Measurements from ENCODE around the gene CFAP46.
"Not testable (repeated sequence)": the region's sequence is repeated elsewhere in the genome, so short reads cannot be mapped to it uniquely, and the experiment has no call there.

The CFAP46 gene

DNA sequence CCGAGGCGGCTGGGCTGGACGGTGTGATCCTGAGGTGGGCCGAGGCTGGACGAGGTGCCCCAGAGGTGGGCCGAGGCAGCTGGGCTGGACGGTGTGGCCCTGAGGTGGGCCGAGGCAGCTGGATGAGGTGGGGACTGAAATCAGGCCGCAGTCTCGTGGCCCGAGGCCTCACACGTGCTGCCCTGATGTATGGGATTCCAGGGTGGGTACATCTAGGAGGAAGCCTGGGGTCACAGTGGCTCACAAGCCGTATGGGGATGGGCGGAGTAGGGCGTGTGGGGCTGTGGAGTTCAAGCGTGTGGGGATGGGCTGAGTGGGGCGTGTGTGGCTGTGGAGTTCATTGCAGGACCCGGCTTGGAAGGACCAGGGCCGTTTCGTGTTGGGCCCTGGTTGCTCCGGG, 144.0 kb downstream of the CFAP46 start:
- in situ Hi-C loops (cut with HindIII; ENCODE audit: low pct_ligation_motif_present, low pct_unique_long_range_greater_than_20kb, low sequenced_read_pairs): no loop called here
- DNase-seq: no peak

DNA sequence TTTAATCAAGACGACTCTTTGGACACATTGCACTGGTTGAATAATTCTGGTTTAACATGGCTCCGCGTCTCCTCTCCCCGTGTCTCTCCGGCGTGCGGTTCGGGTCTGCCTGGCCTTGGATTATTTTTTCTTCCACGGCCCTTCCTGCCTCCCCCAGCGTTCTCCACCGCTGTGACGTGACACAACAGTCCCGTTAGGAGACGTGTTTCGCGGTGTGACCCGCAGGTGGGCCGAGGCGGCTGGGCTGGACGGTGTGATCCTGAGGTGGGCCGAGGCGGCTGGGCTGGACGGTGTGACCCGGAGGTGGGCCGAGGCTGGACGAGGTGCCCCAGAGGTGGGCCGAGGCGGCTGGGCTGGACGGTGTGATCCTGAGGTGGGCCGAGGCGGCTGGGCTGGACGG, 144.4 kb downstream of the CFAP46 start:
- DNase-seq; in situ Hi-C loops (cut with HindIII; ENCODE audit: low pct_ligation_motif_present, low pct_unique_long_range_greater_than_20kb, low sequenced_read_pairs): not testable (repeated sequence)

DNA sequence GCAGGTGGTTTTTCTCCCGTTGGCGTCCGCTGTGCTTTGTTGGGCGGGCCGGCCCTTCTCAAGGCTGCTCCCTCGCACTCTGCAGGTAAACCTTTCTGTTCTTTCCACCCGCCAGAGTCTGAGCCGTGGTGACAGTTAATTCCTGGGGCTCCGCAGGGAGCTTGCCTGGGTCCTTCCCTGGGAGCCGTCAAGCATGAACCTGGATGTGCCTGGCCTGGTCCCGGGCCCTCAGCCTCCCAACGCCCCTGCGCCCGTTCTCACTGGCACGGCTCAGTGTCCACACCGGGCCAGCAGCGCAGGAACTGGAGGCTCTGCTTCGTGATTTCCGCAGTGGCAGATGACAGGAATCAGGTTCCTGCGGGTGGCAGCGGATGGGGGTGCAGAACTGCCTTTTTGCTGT, 145.5 kb downstream of the CFAP46 start:
- no peak for DNase-seq
- in situ Hi-C loops (cut with HindIII; ENCODE audit: low pct_ligation_motif_present, low pct_unique_long_range_greater_than_20kb, low sequenced_read_pairs): no loop called here

DNA sequence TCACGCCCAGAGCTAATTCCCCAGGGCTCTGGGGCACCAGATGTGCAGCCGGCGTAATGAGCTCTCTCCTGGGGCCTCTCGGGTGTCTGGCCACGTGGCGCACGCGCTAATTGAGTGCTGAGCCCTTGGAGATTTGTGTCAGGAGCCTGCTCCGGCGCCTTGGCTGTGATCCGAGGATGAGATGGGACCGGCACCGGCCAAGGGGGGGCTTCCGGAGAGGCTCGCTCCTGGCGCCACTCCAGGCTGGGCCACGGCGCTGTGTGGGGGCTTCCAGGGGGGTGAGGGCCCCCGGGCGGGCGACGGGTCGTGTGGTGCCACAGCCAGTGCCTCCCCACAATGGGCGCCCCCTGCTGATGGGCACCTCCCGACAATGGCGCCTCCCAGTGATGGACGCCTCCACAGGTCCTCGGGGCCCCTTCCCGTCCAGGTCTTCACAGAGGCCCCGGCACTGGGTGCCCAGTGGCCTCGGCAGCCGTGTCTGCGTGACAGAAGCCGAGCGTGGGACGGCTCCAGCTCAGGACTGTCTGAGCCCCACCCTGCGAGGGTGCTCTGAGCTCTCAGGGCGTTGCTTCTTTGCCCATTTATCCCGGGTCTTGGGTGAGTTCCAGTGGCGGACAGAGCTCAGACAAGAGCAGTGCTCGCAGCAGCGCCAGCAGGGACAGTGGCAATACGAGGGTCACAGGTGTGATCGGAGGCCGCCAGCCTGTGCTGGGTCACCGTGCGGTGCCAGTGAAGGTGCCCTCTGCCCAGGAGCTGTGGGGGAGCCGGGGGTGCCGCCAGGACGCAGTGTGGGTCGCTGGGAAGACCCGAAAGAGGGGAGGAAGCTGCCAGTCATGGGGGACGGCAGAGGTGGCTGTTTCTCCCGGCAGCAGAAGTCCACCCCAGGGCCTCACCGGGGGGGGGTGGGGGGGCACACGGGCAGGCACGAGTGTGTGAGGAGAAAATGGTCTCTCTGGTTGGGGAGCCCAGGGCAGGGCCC, 148.2 kb downstream of the CFAP46 start:
- DNase-seq: no peak
- in situ Hi-C loops (cut with HindIII; ENCODE audit: low pct_ligation_motif_present, low pct_unique_long_range_greater_than_20kb, low sequenced_read_pairs): no loop called here

DNA sequence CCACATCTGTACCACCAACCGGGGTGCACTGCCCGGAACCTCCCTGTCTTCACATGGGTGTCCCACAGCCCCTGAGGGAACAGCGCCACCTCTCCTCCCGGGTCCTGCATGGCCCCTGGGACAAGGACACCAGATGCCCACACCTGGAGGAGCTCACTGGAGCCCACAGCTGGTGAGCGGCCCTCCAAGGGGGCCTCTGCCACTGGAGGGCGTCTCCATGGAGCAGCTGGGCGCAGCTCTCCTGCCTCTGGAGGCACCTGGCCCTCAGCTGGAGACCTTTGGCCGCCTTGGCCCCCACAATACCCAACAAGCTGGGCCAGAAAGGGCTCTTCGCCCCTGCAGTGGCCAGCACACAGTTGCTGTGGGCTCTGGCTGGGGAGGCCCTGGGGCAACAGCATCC, 149.2 kb downstream of the CFAP46 start:
- in situ Hi-C loops (cut with HindIII; ENCODE audit: low pct_ligation_motif_present, low pct_unique_long_range_greater_than_20kb, low sequenced_read_pairs): no loop called here
- no peak for DNase-seq

DNA sequence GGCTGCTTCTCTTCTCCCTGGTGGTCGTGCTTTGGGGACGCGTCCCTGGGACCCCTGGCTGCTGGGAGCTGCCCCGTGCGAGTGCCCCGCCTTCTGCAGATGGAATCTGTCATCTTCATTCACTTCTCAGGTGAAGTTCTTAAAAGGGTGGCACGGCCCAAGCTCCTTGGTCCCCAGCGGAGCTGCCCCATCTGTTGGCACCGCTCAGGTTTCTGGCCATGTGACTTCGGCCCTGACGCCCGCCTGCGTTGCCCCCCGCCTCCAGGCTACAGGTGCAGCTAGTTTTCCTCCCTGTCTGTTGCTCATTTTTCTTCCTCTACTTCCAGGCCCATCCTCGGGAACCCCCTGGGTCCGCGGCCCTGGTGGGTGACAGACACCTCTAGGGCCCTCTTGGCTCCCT, 149.6 kb downstream of the CFAP46 start:
- DNase-seq: no peak
- in situ Hi-C loops (cut with HindIII; ENCODE audit: low pct_ligation_motif_present, low pct_unique_long_range_greater_than_20kb, low sequenced_read_pairs): no loop called here

DNA sequence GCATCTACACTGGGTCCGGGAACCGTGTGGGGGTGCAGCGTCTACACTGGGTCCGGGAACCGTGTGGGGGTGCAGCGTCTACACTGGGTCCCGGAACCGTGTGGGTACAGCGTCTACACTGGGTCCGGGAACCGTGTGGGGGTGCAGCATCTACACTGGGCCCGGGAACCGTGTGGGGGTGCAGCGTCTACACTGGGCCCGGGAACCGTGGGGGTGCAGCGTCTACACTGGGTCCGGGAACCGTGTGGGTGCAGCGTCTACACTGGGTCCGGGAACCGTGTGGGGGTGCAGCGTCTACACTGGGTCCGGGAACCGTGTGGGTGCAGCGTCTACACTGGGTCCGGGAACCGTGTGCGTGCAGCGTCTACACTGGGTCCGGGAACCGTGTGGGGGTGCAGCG, 150.3 kb downstream of the CFAP46 start:
- DNase-seq: not testable (repeated sequence)

DNA sequence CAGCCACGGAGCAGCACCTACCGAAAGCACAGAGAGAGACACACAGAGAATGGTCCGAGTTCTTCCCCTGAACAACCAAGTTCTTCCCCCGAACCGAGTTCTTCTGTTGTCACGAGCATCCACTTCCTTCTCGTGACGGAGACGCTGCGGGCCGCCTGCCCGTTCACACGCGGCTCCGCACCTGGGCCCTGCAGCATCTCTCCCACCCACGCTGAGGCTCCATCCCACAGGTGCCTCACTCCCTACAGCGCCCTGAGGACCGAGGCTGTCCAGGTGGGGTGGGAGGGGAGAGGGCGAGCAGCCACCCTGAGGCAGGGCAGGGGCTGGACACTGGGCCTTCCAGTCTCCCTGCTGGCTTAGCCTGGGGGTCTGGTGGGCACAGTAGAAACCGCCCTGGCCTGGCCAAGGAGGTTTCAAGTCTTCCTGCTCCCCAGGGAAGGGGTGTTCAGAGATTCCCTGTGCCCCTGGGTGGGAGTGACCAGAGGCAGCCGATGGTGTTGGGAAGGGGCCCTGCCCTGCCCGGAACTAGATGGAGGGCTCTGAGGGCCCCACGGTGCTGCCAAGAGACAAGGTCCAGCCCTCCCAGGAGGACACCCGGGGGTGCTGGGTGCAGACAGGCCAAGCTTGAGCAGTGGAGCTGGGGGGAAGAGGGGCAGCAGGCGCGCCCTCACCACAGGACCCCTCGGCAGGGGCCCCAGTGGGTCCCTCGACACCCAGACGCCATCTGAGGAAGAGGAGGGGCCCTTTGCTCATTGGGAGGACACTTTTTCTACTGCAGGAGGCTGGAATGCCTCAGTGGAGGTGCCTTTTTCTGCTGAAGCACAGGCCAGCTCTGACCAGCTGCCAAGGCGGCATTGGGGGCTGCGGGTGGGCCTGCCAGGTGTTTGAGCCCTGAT, 151.2 kb downstream of the CFAP46 start:
- in situ Hi-C loops (cut with HindIII; ENCODE audit: low pct_ligation_motif_present, low pct_unique_long_range_greater_than_20kb, low sequenced_read_pairs): no loop called here
- DNase-seq: no peak

More for the DNA sequence above, 150.3 kb downstream of the CFAP46 start:
- in situ Hi-C loops (cut with HindIII; ENCODE audit: low pct_ligation_motif_present, low pct_unique_long_range_greater_than_20kb, low sequenced_read_pairs): not testable (repeated sequence)

DNA sequence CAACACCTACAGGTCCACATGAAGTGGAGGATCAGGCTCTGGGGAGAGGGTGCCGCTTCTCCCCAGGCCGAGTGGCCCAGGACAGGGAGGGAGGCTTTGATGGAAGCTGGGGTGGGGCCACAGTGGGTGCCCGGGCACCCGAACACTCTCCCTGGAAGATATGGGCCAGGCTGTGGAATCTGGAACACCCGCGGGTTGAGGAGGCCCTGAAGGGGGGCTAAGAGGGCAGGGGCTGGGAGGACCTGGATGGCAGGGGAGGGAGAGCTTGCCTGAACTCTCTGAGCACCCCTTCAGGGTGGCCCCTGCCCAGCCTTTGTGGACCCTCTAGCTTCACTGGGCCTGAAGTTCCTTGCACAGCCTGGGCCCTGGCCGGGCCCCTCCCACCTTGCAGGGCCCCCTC, 151.9 kb downstream of the CFAP46 start:
- in situ Hi-C loops (cut with HindIII; ENCODE audit: low pct_ligation_motif_present, low pct_unique_long_range_greater_than_20kb, low sequenced_read_pairs): no loop called here
- DNase-seq: no peak

DNA sequence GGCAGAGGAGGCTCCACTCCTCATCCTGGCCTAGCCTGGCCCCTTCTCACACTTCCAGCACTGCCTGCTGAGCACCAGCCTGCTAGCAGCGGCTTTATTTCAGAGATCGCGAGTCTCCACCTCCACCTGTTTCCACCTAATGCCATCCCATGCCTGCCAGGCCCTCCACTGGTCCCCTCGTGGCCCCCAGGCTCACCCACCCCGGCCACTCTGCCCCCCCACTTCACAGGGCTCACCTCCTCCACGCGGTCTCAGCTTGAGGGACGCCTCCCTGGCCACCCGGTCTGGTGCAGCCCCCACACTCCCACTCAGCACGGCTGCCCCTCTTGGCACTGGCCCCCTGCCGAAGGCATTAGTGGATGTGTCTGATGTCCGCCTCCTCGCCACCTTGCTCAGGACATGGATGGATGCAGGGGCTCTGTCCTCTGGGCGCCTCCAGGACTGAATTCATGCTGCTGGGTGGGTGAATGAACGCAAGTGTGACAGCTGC, 152.7 kb downstream of the CFAP46 start:
- in situ Hi-C loops (cut with HindIII; ENCODE audit: low pct_ligation_motif_present, low pct_unique_long_range_greater_than_20kb, low sequenced_read_pairs): no loop called here
- DNase-seq: no peak

DNA sequence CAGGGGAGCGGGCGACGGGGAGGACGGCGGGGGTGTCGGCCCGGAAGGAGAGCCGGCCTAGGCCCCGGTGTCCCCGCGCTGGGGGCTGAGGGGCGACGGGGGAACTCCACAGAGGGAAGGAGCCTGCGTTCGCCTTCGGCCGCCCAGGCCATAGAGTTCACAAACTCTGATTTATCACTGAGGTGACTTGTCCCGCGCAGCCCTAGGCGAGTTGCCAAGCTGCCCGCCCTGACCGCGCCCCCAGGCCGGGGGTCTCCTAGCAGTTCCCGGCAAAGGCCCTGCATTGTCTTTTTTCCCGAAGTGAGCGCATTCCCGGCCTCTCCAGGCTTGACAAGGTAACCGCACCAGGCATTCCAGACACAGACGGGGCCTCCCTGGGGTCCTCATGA, 153.5 kb downstream of the CFAP46 start:
- DNase-seq: no peak
- in situ Hi-C loops (cut with HindIII; ENCODE audit: low pct_ligation_motif_present, low pct_unique_long_range_greater_than_20kb, low sequenced_read_pairs): no loop called here

DNA sequence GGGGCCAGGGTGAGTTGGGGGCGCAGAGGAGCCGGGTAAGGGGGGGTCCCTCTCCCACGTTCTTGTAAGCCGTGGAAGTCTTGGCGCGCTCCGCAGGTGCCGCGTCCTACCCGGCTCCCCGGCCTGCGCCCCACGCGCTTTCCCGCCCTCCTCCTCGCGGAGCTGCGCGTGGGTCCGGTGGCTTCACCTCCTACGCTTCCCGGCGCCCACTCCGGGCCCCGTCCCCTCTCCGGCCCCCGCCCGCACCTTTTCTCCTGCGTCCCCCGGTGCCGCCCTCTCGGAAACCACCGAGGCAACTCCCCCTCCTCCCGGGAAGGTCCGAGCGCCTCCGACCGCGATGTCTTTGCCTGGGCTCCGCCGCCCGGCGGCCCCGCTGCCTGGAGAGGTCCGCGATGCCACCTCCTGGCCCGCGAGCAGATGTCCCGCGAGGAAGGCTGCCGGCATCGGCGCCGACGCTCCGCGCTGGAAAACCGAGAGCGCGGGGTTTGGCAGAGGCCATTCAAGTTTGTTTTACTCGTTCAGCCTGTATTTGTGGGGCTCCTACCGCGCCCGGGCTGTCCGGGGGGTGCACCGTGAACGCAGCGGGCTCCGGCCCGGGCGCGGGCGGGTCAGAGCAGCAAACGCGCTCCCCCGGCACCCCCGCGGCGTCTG, 154.1 kb downstream of the CFAP46 start:
- no peak for DNase-seq
- in situ Hi-C loops (cut with HindIII; ENCODE audit: low pct_ligation_motif_present, low pct_unique_long_range_greater_than_20kb, low sequenced_read_pairs): no loop called here

DNA sequence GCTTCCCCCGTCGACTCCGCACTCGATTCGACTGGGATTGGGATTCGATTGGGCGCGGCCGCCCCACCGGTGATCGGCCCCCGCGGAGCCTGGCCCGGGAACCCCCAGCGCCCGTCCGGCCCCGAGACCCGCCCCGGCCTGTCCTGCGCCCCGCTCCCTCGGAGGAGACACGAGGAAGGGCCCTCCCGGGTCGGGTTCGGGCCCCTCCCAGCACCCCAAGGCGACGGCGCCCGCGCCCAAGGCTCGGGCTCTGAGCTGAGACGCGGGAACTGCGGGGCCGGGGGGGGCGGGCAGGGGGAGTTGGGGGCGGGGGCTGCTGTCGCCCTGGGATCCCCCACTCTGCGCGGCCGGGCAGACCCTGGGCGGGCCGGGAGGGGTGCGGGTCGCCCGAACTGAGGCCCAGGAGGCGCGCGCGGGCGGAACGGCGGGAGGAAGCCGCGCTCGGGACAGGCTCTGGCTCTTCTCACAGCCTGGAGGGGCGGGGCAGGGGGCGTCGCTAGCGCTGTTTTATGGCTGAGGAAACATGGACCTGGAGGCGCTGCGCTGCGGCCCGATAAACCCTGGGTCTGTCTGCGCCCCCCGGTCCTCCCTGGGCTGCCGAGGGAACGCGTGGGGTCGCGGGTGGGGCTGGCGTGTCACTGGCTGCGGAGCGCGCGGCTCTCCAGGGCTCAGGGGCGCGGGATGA, 154.7 kb downstream of the CFAP46 start:
- no peak for DNase-seq
- in situ Hi-C loops (cut with HindIII; ENCODE audit: low pct_ligation_motif_present, low pct_unique_long_range_greater_than_20kb, low sequenced_read_pairs): no loop called here

DNA sequence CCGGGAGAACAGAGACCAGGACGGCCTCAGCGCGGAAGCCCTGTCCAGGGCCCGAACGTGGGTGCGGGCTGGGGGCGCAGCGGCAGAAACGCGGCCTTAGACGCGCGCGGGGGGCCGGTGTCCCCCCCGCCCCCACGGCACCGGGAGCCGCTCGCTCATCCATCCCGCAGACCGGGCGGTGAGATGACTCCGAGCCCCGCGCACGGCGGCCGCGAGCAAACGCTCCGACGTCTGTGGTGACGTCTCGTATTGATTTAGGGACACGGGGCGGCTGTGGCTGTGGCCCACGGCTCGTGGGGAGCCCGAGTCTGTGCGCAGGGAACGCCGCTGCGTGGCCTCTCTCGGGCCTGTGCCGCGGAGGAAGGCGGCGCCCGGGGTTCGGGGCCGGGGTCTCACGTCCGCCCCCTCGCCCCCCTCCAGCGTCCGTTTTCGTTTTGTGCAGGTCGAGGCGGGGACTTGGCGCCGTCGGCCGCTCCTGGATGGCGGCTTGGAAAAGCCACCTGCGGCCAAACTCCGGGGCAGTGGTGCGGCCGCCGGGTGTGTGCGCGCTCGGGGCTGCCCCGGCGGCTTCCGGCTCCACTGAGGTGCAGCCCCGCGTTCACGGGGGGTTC, 155.4 kb downstream of the CFAP46 start:
- in situ Hi-C loops (cut with HindIII; ENCODE audit: low pct_ligation_motif_present, low pct_unique_long_range_greater_than_20kb, low sequenced_read_pairs): no loop called here
- DNase-seq: no peak

DNA sequence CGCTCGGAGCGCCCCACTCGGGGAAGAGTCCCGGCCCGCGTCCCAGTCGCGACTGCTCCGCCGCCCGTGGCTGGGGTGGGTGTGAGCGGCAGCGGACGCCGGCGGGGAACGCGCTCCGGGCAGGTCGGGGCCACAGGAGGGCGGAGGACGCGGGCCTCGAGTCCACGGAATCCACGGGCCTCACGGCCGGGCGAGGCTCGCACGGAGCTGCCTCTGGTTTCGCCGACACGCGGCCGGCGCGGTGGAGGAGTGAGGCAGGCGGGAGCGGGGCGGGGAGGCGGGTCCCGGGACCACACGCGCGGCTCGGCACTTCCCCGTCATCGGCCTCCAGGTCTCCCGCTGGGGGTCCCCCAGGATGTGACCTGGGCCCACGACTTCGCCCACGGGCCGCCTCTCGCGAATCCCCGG, 155.9 kb downstream of the CFAP46 start:
- in situ Hi-C loops (cut with HindIII; ENCODE audit: low pct_ligation_motif_present, low pct_unique_long_range_greater_than_20kb, low sequenced_read_pairs): no loop called here

DNA sequence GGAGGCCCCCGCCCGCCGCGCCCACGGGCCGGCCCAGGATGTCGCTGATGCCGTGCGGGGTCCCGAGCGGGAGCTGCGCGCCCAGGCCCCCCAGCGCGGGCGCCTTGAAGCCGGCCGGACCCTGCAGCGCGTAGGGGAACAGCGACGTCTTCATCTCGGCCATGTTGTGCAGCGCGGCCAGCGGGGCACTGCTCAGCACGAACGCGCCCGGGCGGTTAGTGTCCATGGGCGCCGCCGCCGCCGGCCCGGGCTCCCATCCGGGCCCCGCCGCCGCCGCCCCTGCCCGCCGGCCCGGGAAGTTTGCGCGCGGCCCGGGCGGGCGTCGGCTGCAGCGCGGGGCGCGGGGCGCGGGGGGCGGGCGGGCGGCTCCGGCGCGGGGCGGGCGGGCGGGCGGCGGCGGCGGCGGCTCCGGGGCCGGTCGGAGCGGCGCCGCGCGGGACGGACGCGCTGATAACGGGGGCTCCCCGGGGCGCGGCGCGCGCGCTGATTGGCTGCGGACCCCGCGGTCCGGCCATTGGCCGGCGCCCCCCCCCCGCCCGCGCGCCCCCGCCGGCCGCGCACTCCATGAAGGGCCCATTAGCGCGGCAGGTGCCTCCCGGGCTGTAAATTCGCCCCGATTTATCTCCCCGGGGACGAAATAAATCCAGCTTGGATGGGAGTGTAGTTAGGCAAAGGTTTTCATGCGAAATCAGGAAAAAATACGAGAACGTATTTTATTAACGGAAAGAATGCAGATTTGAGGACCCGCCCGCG, 156.5 kb downstream of the CFAP46 start, which contains the start of gene NKX6-2:
Gene NKX6-2 (minus strand): TSS at position 425 of the 753 bp plus-strand sequence. CDS start 199 bp downstream, at position 226.
- DNase-seq: no peak
- in situ Hi-C loops (cut with HindIII; ENCODE audit: low pct_ligation_motif_present, low pct_unique_long_range_greater_than_20kb, low sequenced_read_pairs): no loop called here

More for the DNA sequence above, 155.9 kb downstream of the CFAP46 start:
- no peak for DNase-seq

Measured in ACHN (cell line).